ENCODE data around the gene GRAP2. TPM values are rescaled to one million over a fixed set of nuclear protein-coding genes. Genes with fewer than 3 reads are reported as not detected.

GRAP2 gene
- total and polyA plus RNA-seq, 2 of the 8 experiments (the other 6 are each of a cell fraction or from before 2014, with no cell fraction given), result 0.08 TPM; not detected in 1

DNA sequence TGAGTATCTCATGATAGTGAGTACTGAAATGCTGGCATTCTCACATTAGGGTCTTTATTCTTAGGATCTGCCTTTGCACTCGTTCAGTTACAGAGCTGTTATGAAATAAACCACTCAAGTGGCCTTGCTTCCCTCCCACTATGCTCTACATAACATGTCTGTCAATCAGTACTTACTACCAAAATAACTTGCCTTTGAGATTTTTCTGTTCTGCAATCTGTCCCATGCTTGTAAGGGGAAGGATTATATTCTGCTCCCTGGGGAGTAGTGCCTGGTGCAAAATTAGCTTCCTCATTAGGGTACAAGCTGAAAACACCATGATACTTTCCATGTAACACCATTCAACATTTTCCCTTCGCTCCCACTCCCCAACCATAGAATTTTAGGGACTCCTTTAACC, 1.9 kb upstream of the GRAP2 start:
- no peaks in the 10 kb centered on the region for H4K20me1 ChIP-seq (replicated peaks in 1 of 2; ENCODE audit: control insufficient read depth in 1 of 2, insufficient read depth in 2 of 2, low read length in 2 of 2)
- H4K5ac ChIP-seq (ENCODE audit: insufficient read length, low read depth, low read length), result no peak overlapping the region
- H2BK12ac ChIP-seq (ENCODE audit: low read depth, low read length), result no peak overlapping the region
- H4K8ac ChIP-seq (ENCODE audit: extremely low read depth, insufficient read depth, low read length), result no peak overlapping the region
- no peak overlapping the region for H2BK20ac ChIP-seq (ENCODE audit: low read length)
- no peaks in the 10 kb centered on the region for H3K79me1 ChIP-seq (ENCODE audit: low read depth, low read length)
- no peak overlapping the region for H3K4me3 ChIP-seq (ENCODE audit: extremely low read depth in 1 of 4, insufficient read depth in 2 of 4, low read depth in 3 of 4, low read length in 4 of 4)
- H2BK15ac ChIP-seq (ENCODE audit: low read length), result no peak overlapping the region
- H3K27ac ChIP-seq (ENCODE audit: low read depth, low read length), result no peak overlapping the region
- no peak overlapping the region for H2BK120ac ChIP-seq (replicated peaks; ENCODE audit: low read depth, low read length)
- FAIRE-seq, result no peak
- no peak overlapping the region for H3K18ac ChIP-seq (ENCODE audit: extremely low read depth, low read length)
- no peaks in the 10 kb centered on the region for H3K4me1 ChIP-seq (replicated peaks in 1 of 4; ENCODE audit: control insufficient read depth in 3 of 4, insufficient read depth in 4 of 4, low read length in 3 of 4)
- H3K4me2 ChIP-seq (ENCODE audit: insufficient read depth in 1 of 2, low read depth in 2 of 2, low read length in 2 of 2), result no peak overlapping the region
- H3K23me2 ChIP-seq (ENCODE audit: low read depth, low read length), result no peaks in the 10 kb centered on the region
- H2AK5ac ChIP-seq (ENCODE audit: low read depth, low read length), result no peak overlapping the region
- no peak overlapping the region for H2BK5ac ChIP-seq (ENCODE audit: low read depth, low read length)
- no peaks in the 10 kb centered on the region for H3K27me3 ChIP-seq (replicated peaks in 1 of 4; ENCODE audit: control insufficient read depth in 3 of 4, extremely low read depth in 1 of 4, insufficient read depth in 3 of 4, low read length in 3 of 4)
- H3K9me3 ChIP-seq (ENCODE audit: insufficient read depth in 2 of 2, low read depth in 1 of 2, low read length in 1 of 2), result no peaks in the 10 kb centered on the region
- H3K56ac ChIP-seq (replicated peaks; ENCODE audit: insufficient read length, low read depth, low read length), result no peak overlapping the region
- no peak overlapping the region for H3K23ac ChIP-seq (ENCODE audit: insufficient read length)
- H3K9ac ChIP-seq (replicated peaks in 1 of 4; ENCODE audit: extremely low read depth in 1 of 4, low read depth in 3 of 4, low read length in 3 of 4), result no peak overlapping the region
- no peak for DNase-seq (ENCODE audit: low read depth in 1 of 2, low spot score in 2 of 2)
- ChIA-PET CTCF (ENCODE audit: partially characterized antibody) (interaction anchor here (0.9 to 1.0 kb wide), 3 partner anchors 17 to 125 kb away, joined by 3 read pairs; no protein-coding TSS in a partner anchor), POLR2A (ENCODE audit: partially characterized antibody) (no interaction called here)
- H3K79me2 ChIP-seq (ENCODE audit: control insufficient read depth in 1 of 2, insufficient read depth in 2 of 2, low read length in 2 of 2), result no peaks in the 10 kb centered on the region
- H3K36me3 ChIP-seq (ENCODE audit: control insufficient read depth in 2 of 4, insufficient read depth in 4 of 4, low read length in 3 of 4), result no peaks in the 10 kb centered on the region
- TF ChIP-seq, protein P1, sequence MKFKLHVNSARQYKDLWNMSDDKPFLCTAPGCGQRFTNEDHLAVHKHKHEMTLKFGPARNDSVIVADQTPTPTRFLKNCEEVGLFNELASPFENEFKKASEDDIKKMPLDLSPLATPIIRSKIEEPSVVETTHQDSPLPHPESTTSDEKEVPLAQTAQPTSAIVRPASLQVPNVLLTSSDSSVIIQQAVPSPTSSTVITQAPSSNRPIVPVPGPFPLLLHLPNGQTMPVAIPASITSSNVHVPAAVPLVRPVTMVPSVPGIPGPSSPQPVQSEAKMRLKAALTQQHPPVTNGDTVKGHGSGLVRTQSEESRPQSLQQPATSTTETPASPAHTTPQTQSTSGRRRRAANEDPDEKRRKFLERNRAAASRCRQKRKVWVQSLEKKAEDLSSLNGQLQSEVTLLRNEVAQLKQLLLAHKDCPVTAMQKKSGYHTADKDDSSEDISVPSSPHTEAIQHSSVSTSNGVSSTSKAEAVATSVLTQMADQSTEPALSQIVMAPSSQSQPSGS (IDR thresholded peaks at IDR 0.05; ENCODE audit: low read length), result no peak
- no peak overlapping the region for H2AFZ ChIP-seq (ENCODE audit: low read length)
- no peak overlapping the region for H3K4ac ChIP-seq (replicated peaks; ENCODE audit: insufficient read length, low read depth, low read length)
- no peak overlapping the region for H4K91ac ChIP-seq (replicated peaks; ENCODE audit: insufficient read length, low read length)
- 86% methylated on average over 2 of the region's 2 CpGs; no CpG with 5 or more reads in 1 of the 2 experiments for WGBS, 2 experiments (ENCODE audit: extremely low coverage in 1 of 2, insufficient coverage in 1 of 2, insufficient read length in 1 of 2, insufficient replicate concordance in 2 of 2, low coverage in 1 of 2, low lambda C conversion rate in 2 of 2, missing lambda C conversion rate in 1 of 2)
- no peak overlapping the region for H3K14ac ChIP-seq (ENCODE audit: insufficient read length)

Measured in H1 (cell line).